NAMALWA (cell line): ENCODE data around the gene HMCN2.

ENCODE experiments used
- DNase-seq: peaks from one replicate; pipeline ENCODE4 v3.0.0-alpha.2; 2015; ENCODE audit warnings: low spot score

Gene HMCN2

GRCh38 chr9:130366072-130366471 is 100.5 kb downstream of the HMCN2 start:
- no peak for DNase-seq

- no peak for DNase-seq
Measured at GRCh38 chr9:130366888-130367550, 101.5 kb downstream of the HMCN2 start.

- peak; percentile 45 for DNase-seq
Measured at GRCh38 chr9:130368631-130369103, 103.1 kb downstream of the HMCN2 start.

- DNase-seq = no peak
Measured at GRCh38 chr9:130370226-130370625, 104.7 kb downstream of the HMCN2 start.

DNA sequence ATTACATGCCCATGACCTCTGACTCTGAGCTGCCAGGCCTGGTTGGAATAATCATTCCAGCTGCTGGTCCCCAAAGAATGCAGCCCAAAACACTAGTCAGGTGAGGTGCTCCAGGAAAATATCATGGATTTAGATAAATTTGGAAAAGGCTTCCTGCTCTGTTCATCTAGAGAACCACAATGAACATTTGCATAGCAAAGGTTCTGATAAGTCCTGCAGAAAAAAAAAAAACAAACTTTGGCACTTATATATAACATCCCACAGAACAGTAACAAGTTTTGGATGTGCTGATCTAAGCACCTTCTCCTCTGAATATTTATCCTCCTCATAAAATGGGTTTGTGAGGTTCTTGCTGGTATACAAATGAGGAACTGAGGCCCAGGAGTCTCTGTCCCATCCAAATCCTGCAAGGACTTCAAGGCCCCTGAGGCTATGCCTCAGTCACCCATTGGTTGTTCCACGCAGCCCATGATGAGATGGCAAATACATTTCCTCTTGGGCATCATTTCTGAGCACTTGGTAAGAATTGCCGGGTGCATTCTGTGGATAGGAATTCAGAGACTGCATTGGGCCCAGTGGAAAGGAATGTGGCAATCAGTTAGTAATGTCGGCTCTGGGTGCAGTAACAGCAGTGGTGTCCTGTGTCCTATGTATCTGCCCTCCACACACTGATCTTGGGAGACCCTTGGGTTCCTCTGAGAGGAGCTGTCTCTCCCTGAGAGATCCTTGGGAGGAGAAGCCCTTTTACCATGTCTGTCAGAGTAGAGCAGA is 105.8 kb downstream of the HMCN2 start:
- no peak for DNase-seq

DNA sequence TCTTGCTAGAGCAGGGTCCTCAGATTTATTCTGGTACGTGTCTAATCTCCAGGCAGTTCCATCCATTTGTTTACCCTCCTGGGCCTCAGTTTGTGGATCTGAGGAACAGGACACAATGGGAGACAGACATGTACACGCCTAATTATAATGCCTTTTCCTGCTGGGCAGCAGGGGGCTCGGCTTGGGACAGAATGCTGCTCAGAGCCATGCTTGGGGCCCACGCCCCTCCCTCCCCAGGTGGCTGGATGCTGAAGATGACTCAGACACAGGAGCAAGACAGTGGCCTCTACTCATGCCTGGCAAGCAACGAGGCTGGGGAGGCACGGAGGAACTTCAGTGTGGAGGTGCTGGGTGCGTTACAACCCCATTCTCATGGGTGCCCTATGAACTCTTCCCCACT is 106.5 kb downstream of the HMCN2 start:
- DNase-seq = no peak

- no peak for DNase-seq
Measured at GRCh38 chr9:130373679-130374325, 108.2 kb downstream of the HMCN2 start.

- DNase-seq = no peak
Measured at GRCh38 chr9:130377612-130378011, 112.1 kb downstream of the HMCN2 start.

GRCh38 chr9:130378875-130379648 is 113.5 kb downstream of the HMCN2 start:
- DNase-seq = no peak

DNA sequence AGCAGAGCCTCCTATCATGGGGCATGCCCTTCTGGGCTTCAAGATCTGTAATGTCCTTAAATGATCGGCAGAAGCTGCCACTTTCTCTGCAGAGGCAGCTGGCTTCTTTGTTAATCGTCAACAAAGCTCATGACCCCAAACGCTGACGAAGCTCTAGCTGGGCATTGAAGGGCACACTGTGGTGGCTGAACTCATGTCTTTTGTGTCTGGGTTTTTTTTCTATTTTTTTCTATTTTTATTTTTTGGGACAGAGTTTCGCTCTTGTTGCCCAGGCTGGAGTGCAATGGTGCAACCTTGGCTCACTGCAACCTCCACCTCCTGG is 114.0 kb downstream of the HMCN2 start:
- no peak for DNase-seq

GRCh38 chr9:130380920-130381469 is 115.4 kb downstream of the HMCN2 start:
- no peak for DNase-seq

- DNase-seq = no peak
Measured at GRCh38 chr9:130381660-130382059, 116.1 kb downstream of the HMCN2 start.

- no peak for DNase-seq
Measured at GRCh38 chr9:130382096-130382495, 116.5 kb downstream of the HMCN2 start.

DNA sequence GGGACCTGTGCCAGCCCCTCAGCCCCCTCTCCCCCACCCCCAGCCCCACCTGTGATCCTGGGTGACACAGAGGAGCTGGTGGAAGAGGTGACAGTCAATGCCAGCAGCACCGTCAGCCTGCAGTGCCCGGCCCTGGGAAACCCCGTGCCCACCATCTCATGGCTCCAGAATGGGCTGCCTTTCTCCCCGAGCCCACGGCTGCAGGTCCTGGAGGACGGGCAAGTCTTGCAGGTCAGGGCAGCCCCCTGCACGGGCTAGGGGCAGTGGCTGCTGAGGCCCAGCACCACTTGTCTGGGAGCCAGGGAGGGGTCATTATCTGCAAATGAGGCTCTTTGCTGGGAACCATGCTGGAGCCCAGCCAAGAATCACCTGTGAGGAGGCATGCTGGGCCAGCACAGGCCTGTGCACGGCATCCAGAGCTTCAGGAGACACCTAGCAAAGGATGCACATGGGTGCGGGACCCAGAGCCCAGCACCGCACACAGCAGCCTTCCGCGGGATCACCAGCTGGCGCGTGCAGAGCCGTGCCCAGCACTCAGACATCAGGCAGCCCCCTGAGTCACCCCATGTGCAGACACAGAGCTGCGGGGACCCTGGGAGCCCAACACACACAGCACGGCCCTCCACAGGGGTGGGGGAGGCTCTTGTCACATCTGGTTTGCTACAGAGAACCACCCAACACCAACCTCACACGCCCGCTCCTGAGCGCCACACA is 117.2 kb downstream of the HMCN2 start:
- no peak for DNase-seq

DNA sequence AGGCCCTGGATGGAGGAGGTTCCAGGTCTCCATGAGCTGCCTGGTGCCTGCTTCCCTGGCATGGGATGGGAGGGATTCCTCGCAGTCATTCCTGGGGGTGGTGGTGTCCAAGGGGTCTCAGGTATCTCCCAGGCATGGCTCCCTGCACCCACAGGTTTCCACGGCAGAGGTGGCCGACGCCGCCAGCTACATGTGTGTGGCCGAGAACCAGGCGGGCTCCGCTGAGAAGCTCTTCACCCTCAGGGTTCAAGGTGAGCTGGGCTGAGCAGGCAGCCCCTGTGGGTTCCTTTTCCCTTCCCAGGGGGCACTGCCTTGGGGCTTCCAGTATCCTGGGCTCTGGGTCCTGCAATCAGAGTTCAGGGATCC is 117.8 kb downstream of the HMCN2 start:
- DNase-seq = no peak

DNA sequence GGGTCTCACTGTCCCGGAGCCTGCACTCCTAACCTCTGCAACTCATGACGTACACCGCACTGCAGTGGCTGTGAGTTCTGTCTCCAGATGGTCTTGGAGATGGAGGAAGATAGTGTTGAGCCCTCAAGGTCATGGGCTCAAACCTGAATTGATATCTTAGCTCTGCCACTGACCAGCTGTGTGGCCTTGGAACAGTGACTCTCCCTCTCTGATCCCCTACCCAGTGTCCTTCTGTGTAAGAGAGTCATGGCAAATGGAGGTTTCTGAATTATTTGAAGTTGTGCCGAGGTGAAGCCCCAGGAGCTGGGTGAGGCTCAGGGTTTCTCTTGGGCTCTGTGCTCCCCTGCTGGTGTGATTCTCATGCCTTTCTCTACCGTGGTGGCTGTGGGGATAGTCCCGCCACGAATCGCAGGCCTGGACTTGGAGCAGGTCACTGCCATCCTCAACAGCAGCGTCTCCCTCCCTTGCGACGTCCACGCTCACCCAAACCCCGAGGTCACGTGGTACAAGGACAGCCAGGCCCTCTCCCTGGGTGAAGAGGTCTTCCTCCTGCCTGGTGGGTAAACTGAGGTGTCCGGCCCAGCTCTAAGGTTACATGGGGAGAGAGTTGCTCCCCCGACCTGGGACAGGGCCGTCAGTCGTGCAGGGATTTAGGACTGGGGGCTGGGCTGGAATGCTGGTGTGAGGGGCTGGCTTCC is 118.6 kb downstream of the HMCN2 start:
- no peak for DNase-seq

GRCh38 chr9:130385257-130385656 is 119.7 kb downstream of the HMCN2 start:
- DNase-seq = no peak

- DNase-seq = no peak
Measured at GRCh38 chr9:130387398-130387797, 121.8 kb downstream of the HMCN2 start.

DNA sequence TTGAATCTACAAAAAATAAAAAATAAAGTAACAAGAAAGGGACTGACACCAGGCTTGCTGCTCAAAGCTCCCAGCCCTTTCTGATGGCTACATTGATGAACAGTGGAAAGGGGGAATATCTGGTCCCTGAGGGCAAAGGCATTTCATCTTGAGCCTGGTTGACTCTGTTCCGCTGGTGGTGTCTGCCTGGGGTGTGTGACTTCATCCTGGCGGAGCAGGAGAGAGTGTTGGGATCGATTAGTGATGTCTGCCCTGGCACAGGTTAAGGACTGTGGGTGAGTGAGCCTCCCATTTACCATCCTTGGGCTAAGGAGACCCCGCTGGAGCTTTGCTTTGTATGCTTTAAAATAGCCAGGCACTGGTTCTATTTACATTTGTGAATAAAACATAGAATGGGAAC is 122.3 kb downstream of the HMCN2 start:
- DNase-seq = no peak

GRCh38 chr9:130390390-130390789 is 124.8 kb downstream of the HMCN2 start:
- DNase-seq = no peak

- DNase-seq = no peak
Measured at GRCh38 chr9:130390986-130391385, 125.4 kb downstream of the HMCN2 start.
